D341Med (cell line): ENCODE results near the gene OMA1.
"Not testable (repeated sequence)": the region's sequence is repeated elsewhere in the genome, so short reads cannot be mapped to it uniquely, and the experiment has no call there.

ENCODE experiments used
- DNase-seq: peaks from one replicate; pipeline ENCODE4 v3.0.0; 2012; ENCODE audit warnings: low spot score

Gene OMA1

DNA sequence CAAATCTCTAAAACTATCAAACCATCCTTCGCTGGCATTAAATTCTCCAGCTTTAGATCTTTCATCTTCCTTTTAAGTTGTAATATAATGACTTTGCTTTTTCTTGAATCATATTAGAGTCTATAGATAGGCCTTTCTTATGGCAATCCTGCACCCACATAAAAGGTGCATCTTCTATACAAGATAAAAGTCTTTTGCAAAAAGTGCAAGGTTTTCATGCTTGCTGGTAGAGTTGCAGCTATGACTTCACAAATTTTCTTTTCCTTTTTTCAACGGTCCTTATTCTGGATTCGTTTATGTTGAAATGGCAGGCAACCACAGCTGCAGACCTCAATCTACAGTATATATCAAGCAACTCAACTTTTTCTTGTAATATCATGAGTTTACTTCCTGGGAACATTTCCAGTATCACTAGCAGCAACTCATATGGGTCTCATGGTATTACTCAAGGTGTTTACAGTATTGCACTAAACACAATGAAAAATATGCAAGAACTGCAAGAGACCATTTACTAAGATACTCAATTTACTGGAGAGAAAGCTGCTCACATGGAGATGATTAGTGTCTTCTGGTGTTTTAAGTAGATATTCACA lies 22.1 kb downstream of the OMA1 start:
- DNase-seq: no peak

DNA sequence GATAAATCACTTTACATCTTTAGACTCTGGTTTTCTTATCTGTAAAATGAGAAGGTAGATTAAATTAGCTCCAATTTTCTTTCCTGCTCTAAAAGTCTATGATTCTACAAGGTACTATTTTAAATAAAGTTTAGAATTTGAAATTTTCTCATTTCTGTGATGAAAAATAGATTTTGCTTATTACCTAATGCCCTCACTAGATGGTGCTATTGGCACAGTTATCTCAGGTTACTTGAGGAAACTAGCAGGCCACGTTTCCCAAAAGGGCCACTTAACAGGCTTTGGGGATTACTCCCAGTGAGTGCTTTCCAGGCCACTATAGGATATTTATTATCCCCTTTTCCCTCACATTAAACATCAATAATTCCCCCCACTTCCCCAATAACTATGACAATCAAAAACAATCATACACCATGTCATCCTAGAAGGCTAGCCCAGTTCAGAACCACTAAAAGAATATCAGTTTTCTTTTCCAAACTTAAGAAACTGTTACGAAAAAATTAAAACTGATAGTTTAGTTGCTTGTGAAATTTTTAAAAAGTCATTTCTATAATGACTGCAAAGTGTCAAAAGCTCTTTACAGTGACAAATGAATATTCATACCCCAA lies 30.6 kb downstream of the OMA1 start:
- peak; percentile 64 for DNase-seq

DNA sequence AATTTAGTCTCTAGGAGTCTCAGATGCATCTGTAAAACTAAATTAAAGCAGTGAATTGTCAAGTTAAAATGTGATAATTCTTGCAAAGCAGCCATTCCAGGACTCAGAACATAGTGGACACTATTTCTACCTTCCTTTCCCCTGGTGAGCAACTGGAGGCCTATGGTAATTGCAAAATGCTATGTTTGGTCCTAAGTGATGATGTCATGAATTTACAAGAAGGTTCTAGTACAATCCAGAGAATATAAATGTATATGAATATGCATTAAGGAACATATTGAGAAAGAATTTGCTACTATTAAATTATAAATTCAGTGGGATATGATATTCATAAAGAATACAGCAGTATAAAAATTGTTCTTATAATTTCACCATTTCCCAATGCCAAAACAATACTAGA lies 32.6 kb downstream of the OMA1 start:
- no peak for DNase-seq

DNA sequence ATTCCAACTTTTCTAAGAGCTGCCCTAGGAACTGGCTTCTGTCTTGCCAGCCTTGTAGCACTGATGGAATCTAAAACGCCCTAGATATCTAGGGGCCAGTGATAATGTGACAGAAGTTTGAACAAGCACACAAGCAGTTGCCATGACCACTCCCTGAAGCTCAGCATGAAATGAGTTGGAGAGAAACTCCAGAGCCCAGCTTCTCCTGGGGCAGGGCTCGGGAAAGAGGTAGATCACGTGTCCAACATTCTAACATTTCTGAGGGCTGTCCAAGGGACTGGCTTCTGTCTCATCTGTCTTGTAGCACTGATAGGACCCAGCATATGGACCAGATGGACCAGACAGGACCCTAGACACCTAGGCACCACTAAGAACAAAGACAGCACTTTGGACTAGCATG lies 37.9 kb downstream of the OMA1 start:
- DNase-seq: no peak

DNA sequence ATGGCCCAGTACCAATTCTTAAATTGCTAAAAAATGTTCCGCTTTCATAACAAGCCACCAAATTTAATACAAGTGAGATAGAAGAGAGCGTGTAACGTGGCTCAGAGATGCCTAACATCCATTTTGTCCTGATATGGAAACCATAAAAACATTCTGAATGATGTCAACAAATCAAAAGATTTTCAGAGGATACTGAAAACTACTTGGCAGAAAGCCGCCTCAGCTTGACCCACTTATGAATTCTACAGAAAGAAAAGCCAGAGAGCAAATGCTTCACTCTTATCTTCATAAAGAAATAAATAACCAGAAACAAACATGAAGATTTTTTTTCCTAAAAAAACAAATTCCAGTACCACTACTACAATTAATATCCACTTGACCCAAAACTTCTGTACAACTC lies 41.2 kb downstream of the OMA1 start:
- DNase-seq: no peak

DNA sequence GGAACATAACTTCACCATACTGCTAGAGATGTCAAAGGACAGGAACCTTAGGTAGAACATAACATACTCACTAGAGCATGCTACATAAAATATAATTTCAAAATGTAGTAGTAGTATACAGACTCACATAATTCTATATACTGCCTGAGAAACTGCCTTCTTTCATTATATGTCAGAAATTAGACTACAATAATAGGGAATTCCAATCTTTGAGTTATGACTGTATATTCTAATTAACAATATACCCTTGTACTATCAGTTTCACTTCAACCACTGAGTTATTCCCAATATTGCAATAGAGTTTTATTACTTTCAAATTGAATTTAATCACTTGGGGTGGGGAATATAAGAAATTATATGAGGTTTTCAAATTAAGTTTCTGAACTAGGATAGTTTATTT lies 44.0 kb downstream of the OMA1 start:
- no peak for DNase-seq

DNA sequence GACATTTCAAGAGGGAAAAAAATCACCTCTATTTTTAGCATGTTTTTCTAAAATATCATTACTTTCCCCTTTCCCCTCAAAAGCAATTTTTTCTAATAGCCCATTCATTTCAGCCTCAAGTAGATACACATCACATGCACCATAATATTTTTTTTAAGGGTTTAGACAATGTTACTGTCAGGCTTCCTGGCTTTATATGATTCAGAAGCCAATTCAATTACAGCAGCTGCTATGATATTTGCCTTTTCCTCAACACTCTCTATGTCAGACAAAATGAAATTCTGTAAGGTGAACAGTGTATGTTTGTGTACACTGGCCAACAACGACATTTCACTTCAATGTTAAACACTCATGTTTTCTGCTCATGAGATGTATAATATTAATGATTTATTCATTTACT lies 46.5 kb downstream of the OMA1 start:
- no peak for DNase-seq

DNA sequence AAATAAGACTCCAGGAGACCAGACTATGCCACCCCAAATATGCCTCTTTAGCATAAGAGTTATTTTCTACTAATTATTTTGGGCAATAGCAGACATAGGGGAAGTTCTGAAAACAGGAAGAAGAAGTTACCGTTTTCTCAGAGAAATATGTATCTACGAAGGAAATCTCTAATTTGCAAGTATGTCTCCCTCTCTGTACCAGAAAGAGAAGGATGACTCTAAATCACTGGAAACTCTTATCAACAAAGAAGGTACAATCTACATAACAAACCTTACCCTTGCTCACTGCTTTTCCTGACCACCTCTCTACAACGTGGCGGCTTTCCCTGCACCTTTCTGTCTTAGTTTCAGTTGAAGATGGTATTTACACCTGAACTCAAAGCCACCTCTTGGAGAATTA lies 49.0 kb downstream of the OMA1 start:
- DNase-seq: no peak

DNA sequence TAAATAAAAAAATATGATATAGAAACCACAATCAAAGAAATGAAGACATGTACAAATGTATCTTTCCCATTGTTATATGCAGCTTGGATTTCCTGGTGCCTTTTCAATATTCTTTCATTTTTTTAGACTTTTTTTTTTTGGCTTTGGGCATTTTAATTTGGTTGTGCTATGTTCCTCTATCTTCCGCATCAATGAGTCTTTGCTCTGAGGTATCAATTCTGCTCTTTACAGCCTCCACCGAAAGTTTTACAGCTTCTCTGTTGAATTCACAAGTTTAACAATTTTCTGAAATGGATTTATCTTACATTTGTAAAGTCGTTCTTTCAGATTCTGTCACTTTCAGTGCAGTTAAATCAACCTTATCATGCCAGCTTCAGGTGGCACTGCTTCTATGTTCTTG lies 50.5 kb downstream of the OMA1 start:
- no peak for DNase-seq

DNA sequence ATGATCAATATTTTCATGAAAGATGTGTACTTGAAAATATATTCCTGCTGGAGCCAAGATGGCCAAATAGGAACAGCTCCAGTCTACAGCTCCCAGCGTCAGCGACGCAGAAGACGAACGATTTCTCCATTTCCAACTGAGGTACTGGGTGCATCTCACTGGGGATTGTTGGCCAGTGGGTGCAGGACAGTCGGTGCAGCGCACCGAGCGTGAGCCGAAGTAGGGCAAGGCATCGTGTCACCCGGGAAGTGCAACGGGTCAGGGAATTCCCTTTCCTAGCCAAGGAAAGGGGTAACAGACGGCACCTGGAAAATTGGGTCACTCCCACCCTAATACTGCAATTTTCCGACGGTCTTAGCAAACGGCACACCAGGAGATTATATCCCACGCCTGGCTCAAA lies 57.6 kb downstream of the OMA1 start:
- DNase-seq: not testable (repeated sequence)

DNA sequence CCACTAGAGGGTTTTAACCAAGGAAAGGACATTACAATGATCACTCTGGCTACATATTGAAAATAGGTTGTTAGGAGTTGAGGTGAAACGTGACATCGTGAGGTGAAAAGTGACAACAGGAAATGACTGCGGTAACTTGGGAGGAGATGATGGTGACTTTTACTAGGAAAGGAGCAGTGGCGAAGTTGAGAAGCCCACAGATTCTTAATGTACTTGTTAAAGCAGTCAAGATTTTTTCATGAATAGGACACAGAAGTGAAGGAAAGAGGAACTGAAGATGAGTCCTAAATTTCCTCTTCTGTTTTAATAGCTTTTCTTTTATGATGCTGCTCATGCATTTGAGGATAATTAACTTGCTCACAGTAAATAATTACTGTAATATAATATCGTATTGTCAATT lies 59.5 kb downstream of the OMA1 start:
- no peak for DNase-seq

DNA sequence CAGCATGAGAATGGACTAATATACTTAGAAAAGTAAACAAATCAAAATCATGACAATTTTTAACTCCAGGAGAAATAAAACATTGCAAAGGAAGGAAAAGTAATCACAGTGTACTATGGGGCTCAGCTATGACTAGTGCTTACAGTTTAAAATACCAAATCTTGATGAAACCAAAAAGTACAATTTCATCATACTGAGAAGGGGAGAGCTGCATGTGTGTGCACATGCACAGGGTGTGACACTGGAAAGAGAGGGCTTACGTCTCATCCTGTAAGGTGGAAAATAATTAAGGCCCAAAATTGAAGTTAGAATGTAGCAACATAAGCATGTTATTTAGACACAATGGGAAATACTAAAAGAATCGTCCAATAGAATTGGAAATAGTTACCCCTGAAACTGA lies 64.6 kb downstream of the OMA1 start:
- DNase-seq: no peak

DNA sequence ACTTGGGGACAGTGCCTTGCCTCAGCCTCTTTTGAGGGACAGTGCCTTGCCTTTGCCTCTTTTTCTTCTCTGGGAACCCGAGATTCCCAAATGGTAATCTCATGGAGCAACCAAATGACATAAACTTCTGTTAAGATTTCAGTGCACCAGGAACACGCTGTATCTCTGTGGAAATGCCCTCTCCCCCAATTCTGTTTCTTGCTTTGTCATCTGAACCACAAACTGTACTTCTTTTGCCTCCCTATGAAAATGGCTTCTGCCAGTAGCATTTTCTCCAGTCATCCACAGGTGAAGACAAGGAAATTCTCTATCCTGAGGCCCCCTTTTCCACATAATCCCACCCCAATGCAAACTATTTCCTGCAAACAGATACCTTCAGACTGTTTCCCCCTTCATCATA lies 66.3 kb downstream of the OMA1 start:
- DNase-seq: no peak

DNA sequence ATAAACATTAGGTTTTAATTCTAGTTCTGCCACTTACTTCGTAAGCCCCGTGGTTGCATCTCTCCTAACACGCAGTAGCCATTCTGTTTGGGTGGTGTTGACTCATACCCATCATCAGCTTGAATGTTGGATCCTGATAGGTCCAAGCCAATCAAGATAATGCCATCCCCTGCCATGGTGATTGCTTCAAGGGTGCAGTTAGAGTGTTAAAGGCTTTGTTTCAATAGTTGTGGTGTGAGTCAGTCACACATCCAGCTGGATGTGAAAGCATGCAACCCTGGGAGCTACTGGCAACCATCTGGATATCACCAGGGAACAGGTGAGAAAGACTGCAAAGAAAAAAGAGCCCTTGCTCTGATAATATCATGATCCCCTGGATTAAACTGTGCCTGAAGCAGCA lies 69.1 kb downstream of the OMA1 start:
- no peak for DNase-seq

DNA sequence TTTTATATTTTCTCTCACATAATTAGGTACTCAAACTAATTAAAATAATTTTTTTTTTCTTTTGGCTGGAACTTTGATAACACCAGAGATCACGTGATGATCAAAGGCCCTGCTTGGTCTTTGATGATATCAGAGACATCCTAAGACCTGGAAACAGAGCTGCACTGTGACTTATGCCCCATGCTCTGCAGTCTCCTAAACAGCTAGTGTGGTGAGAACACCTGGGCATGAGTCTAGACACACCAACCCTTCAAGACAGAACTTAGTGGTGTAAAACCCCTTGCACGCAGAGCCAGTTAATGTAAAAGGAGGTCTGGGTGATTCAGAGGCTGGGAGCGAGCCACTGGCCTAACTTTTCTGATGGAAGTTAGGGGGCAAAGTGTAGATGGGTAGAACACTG lies 70.3 kb downstream of the OMA1 start:
- DNase-seq: no peak

DNA sequence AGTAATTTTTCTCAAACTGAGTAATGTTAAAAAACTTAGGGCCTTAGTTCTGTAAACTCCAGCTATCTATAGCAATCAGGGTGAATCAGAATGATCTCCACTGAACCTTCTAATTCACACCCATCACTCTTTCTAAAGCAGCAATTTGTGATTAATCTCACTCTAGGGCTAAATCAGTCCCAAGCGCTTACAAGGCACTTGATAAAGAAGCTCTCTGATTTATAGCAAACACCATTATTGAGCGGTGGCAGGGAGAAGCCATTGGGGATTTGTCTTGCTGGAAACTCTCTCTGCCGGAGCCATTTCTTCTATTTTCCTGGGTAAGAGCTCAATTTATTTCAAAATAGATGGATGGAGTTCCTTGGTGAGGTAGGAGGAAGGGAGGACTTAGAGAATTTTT lies 77.0 kb downstream of the OMA1 start:
- no peak for DNase-seq

DNA sequence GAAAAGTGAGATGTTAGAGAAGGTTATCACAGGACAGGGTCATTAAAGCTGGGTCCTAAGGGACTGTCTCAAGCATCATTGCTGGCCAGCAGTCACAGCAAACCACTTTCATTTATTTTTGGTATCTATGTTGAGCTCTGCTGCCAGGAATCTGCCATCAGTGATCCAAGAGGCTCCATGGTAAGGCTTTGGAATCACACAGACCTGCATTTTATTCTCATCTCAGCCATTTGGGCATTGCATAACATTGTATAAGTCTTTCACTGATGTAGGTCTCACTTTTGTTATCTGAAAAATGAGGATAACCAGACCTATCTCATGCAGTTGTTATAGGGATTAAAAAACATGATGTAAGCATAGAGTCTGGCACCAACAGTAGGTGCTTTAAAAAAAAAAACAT lies 77.5 kb downstream of the OMA1 start:
- DNase-seq: no peak

DNA sequence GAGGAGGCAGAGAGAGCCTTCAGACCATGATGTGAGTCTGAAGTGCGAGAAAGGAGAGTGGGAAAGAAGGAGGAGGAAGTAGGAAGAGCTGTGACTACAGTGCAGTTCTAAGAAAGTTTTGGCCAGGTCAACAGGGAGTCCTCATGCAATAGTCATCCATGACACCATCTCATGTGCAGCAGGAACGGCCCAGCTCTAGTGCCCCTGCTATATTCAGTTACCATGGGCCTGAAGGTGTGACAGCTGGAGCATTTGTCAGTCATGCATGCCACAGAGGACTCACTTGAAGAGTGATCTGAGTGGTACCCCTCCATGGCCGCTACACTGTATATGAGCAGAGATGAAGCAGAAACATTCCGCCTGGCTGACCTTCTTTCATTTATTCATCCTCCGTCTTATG lies 77.9 kb downstream of the OMA1 start:
- DNase-seq: no peak

DNA sequence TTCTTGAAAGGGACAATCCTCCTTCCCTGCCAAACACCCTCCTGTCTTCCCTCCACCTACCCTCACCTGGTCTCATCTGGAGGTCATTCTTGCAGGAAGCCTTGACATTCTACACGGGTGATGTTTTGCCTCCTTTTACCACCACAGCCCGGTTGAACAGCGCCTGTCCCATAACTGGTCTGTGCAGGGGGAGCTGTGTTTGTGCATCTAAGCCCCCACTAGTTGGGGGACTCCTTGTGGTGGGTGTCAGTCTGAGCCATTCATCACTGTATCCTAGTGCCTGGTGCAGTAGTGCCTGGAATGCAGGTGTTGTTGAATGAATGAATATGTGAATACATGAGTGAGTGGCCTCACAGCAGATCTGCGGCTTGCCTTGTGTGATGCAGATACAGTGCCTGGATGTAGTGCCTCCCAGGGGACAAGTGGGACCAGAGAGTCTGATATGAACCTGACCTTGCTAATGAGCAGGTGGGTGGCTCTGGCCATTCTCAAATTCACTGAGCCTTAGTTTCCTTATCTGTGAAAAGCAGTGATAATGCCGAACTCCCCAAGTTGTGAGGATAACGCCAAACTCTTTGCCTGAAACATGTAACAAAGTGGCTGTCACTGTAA lies 79.8 kb downstream of the OMA1 start:
- no peak for DNase-seq

DNA sequence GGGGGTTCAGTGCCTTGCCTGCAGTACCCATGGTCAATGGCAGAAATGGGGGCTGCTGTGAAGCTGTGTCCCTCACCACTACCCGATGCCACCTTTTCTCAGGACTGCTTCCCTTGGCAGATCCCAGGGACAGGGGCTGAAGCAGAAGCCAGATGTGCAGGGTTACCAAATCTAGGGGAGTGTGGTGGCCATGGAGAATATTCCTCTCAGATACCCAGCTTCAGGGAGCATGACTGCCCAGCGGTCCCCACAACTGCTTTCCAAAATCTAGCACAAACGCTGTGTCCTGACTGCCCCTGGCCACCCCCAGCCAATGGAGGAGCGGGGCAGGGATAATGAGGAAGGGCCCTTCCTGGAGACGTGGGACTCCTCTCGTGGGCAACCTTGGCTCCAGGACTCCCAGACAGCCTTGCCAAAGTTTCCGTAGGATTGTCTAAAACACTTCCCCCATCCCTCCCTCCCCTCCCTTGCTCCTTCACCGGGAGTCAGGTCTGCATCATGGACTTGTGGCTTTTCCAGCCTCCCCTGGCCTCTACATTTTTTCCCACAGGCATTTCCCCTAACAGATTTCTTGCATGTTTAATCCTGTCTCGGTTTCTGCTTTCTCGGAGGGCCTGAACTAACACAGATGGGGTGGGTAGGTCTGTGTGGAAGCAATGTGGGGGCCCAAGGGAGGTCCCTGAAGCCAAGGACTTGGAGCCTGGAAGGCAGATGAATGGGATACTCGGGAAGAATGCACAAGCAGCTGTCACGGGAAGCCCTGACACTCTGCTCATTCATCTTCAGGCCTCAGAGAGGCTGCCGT lies 80.5 kb downstream of the OMA1 start:
- no peak for DNase-seq

DNA sequence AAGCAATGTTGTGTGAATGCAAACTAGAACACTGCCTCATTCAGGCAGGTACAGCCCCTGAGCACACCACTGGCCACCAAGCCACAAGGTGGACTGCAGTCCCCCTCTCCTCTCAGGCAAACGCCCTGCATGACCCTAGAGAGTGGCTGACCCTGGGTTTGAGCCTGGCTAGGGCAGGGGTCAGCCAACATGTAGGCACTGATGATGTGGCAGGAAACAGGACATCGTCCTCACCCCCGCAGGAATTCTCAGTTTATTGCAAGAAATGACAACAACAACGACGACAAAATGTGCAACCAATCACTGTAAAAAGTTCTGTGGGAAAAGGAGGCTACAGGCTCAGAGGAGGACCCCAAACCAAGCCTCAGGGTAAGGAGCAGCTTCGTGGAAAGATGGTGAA lies 81.3 kb downstream of the OMA1 start:
- no peak for DNase-seq

DNA sequence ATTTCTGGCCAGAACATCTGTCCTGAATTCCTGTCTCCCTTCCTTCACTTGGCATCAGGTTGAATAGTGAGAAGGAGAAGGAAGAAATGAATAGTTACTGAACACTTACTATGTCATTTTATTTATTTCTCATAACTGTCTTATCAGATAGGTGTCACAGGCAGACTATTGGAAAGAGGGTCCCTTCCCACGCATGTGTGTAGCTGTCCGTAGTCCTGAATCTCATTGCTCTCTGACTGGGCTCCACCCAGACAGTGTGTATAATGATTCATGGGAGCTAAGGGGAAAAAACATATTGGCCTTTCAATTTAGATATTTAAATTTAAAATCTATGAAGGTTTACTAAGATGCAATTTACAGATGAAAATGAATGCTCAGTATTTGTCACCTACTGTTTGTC lies 86.1 kb downstream of the OMA1 start:
- DNase-seq: no peak

DNA sequence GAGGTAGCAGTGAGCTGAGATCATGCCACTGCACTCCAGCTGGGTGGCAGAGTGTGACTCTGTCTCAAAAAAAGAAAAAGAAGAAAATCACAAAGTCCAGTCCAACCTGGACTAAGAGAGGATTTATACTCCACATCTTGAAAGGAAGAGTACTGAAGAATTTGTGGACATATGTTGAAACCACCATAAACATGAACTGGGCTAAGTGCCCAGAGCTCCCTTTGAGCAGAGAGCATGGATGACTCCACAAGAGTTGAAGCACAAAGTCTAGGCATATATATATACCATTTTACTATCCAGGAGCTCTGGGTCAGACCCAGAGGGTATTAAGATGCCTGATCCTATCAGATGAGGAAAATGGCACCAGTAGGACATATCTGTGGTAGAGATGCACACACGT lies 86.6 kb downstream of the OMA1 start:
- DNase-seq: no peak
